HepG2 (cell line): ENCODE results near the gene ZNF277.

Source experiments
- ADNP ChIP-seq: sonication (generic); formaldehyde crosslinking; IDR thresholded peaks from 2 replicates; pipeline ENCODE4 v1.4.0; 2020; ENCODE audit warnings: missing genetic modification reagents
- ARNTL ChIP-seq: sonication (generic); formaldehyde crosslinking; IDR thresholded peaks from 2 replicates; pipeline ENCODE4 v1.4.0; 2020; ENCODE audit warnings: mild to moderate bottlenecking, missing genetic modification reagents
- ATF2 ChIP-seq: sonication (generic); formaldehyde crosslinking; IDR thresholded peaks from 2 replicates; pipeline ENCODE4 v1.4.0; 2020; ENCODE audit warnings: missing genetic modification reagents
- GABPA ChIP-seq, 2 experiments: IDR thresholded peaks; 2 replicates each; pipeline ENCODE4 v1.6.1; 2011 to 2016; ENCODE audit warnings: low read depth in 2 of 2, low read length in 1 of 2, missing biosample characterization in 1 of 2, missing genetic modification characterization in 1 of 2
- HHEX ChIP-seq: IDR thresholded peaks from 2 replicates; pipeline ENCODE4 v1.6.1; 2016; ENCODE audit warnings: control low read depth
- NPAS2 ChIP-seq: sonication (generic); formaldehyde crosslinking; IDR thresholded peaks from 2 replicates; pipeline ENCODE4 v1.8.0; 2022; ENCODE audit warnings: mild to moderate bottlenecking, missing genetic modification reagents, borderline replicate concordance
- NR2F1 ChIP-seq, 2 experiments: fragments of 450-650 bp in 1 of 2; formaldehyde crosslinking in 1 of 2; IDR thresholded peaks; 2 replicates each; pipeline versions ENCODE4 v1.5.0 to v1.6.1; 2016 to 2020; ENCODE audit warnings: mild to moderate bottlenecking in 1 of 2, missing compliant biosample characterization in 1 of 2, missing genetic modification reagents in 1 of 2, moderate library complexity in 1 of 2
- POLR2G ChIP-seq: fragments of 200-400 bp; formaldehyde crosslinking; IDR thresholded peaks from 2 replicates; pipeline ENCODE4 v1.6.1; 2018; ENCODE audit warnings: mild to moderate bottlenecking, low read depth, low read length, moderate library complexity
- RBM22 ChIP-seq: fragments of 200-400 bp; formaldehyde crosslinking; optimal IDR thresholded peaks from 2 replicates; pipeline ENCODE3; 2017; ENCODE audit warnings: mild to moderate bottlenecking, low read length, moderate library complexity
- TAF1 ChIP-seq: sonication (generic); formaldehyde crosslinking; IDR thresholded peaks from 2 replicates; pipeline ENCODE4 v1.4.0; 2020; ENCODE audit warnings: missing genetic modification reagents
- ZBTB8A ChIP-seq: sonication (generic); formaldehyde crosslinking; IDR thresholded peaks from 2 replicates; pipeline ENCODE4 v1.4.0; 2020; ENCODE audit warnings: mild to moderate bottlenecking, low read depth, missing genetic modification reagents, borderline replicate concordance
- ZFP41 ChIP-seq: sonication (generic); formaldehyde crosslinking; IDR thresholded peaks from 2 replicates; pipeline ENCODE4 v1.4.0; 2020; ENCODE audit warnings: mild to moderate bottlenecking, missing genetic modification reagents, borderline replicate concordance
- ZSCAN29 ChIP-seq: sonication (generic); formaldehyde crosslinking; conservative IDR thresholded peaks from 2 replicates; pipeline ENCODE4 v1.4.0; 2020; ENCODE audit warnings: mild to moderate bottlenecking, missing genetic modification reagents
- TF ChIP-seq, protein P1 (sequence below): sonication (generic); formaldehyde crosslinking; conservative IDR thresholded peaks from 2 replicates; pipeline ENCODE4 v1.4.0; 2020; ENCODE audit warnings: missing genetic modification reagents

DNA sequence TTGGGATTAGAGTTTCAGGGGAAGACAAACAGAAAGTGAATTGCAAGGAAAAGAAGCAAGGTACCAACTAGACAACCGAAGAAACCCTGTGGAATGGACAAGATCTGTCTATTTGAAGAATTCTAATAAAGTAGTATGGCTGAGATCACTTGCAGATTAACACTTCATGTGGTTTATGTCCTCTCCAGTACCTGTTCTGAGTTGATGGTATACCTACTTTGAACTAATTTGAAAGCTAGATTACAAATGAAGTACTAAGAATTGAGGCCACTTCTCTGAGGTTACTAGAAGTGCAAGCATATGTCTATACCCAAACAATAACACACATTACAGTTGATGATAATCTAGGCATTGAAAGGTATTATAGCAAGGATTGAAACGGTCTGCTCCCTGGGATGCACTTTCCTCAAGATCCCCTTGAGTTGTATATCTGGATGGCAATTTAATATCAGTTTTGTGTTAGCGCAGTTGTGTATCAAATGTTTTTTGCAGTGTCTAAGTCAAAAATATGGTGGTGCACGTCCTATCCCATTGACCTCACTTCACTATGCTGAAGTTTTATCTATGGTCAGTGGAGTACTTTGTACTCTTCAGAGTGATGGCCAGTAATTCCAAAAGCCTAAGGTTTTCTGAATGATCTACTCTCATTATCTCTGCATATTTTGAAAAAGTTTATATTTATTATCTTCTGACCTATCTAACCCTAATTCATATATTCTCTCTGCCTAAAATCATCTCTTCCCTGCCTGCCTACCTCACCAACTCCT is 25.9 kb downstream of the ZNF277 start:
- TF ChIP-seq, protein P1, sequence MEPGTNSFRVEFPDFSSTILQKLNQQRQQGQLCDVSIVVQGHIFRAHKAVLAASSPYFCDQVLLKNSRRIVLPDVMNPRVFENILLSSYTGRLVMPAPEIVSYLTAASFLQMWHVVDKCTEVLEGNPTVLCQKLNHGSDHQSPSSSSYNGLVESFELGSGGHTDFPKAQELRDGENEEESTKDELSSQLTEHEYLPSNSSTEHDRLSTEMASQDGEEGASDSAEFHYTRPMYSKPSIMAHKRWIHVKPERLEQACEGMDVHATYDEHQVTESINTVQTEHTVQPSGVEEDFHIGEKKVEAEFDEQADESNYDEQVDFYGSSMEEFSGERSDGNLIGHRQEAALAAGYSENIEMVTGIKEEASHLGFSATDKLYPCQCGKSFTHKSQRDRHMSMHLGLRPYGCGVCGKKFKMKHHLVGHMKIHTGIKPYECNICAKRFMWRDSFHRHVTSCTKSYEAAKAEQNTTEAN (CRISPR knock-in tag) = no peak
- TF ChIP-seq RBM22 = no peak
- TF ChIP-seq TAF1 = no peak
- TF ChIP-seq ZFP41 = no peak
- TF ChIP-seq ATF2 (CRISPR knock-in tag) = no peak
- TF ChIP-seq NPAS2 (CRISPR knock-in tag) = no peak
- no peak for TF ChIP-seq GABPA (IDR thresholded peaks at IDR 0.05; ENCODE audit: low read depth, low read length)
- no peak for TF ChIP-seq GABPA (CRISPR knock-in tag; IDR thresholded peaks at IDR 0.05; ENCODE audit: low read depth)
- TF ChIP-seq ZBTB8A (CRISPR knock-in tag) = no peak
- TF ChIP-seq POLR2G = no peak
- TF ChIP-seq NR2F1 (CRISPR knock-in tag; IDR thresholded peaks at IDR 0.05) = no peak
- no peak for TF ChIP-seq ZSCAN29 (CRISPR knock-in tag)
- no peak for TF ChIP-seq HHEX (CRISPR knock-in tag)
- TF ChIP-seq ARNTL (CRISPR knock-in tag) = no peak
- no peak for TF ChIP-seq ADNP
